ENCODE results near the gene CCHCR1. TPM values are rescaled to one million over a fixed set of nuclear protein-coding genes. Genes with fewer than 3 reads are reported as not detected.
A peak's percentile ranks its signal among the peaks of the same experiment; 100 is the strongest.

CCHCR1 gene
- total and polyA plus RNA-seq, 2 of the 13 experiments (the other 11 are each of a cell fraction or from before 2014, with no cell fraction given) = 14.6 to 28.2 TPM

DNA sequence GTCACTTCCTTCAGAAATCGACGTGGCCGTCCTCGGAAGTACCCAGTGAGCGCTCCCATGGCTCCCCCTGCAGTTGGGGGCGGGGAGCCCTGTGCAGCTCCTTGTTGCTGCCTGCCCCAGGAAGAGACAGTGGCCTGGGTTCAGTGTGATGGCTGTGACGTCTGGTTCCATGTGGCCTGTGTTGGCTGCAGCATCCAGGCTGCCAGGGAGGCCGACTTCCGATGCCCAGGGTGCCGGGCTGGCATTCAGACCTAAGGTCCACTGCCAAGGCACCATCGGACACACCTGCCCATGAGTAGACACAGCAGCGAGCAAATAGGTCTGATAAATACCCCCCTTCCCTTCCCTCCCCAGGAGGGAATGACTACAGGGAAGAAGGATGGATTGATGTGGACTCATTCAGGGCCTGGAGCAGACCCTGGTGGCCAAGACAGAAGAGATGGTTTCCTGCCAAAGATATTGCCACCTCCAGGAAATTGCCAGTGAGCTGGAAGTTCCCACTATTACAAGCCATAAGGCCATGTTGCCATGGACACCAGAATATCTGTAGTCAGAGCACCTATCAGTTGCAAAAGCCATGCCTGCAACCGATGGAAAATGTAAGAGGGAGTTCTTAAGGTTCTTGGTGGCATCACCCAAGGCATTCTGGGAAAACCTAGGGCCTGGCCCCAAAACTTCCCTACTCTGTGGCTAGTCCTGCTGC, 5.0 kb upstream of the CCHCR1 start:
- CTCF ChIA-PET (ENCODE audit: low intra/inter-chr PET ratio, low total read pairs) = interaction anchor here (0.5 kb wide), 1 partner anchor 234 kb away, joined by 3 read pairs; no protein-coding TSS in a partner anchor
- in situ Hi-C loops (cut with HindIII; ENCODE audit: extremely low pct_ligation_motif_present, low pct_unique_long_range_greater_than_20kb) = no loop called here
- WGBS (ENCODE audit: low lambda C conversion rate) = 94% methylated on average over 13 of the region's 13 CpGs

More for the DNA sequence above, 5.0 kb upstream of the CCHCR1 start:
- POLR2A ChIA-PET = no interaction called here
- TF ChIP-seq POLR2G (IDR thresholded peaks at IDR 0.05; ENCODE audit: low read depth, low read length) (0 out of 2 replicates have a peak, but pooled peaks have one; percentile 18), AGO2 (optimal IDR thresholded peaks at IDR 0.05; ENCODE audit: low read depth, low read length) (peak; percentile 20), ZFP62 (CRISPR knock-in tag; IDR thresholded peaks at IDR 0.05) (no peak), ZNF768 (CRISPR knock-in tag; IDR thresholded peaks at IDR 0.05) (peak; percentile 23; the same call in 1 of the 2 replicates), POGZ (CRISPR knock-in tag; IDR thresholded peaks at IDR 0.05) (no peak), FOXP1 (IDR thresholded peaks at IDR 0.05) (no peak), FOXP1 (CRISPR knock-in tag; IDR thresholded peaks at IDR 0.05) (no peak), NAIF1 (CRISPR knock-in tag; IDR thresholded peaks at IDR 0.05; ENCODE audit: borderline replicate concordance) (no peak), GABPA (IDR thresholded peaks at IDR 0.05; ENCODE audit: low read depth, low read length) (no peak), GABPA (CRISPR knock-in tag; IDR thresholded peaks at IDR 0.05; ENCODE audit: low read depth) (no peak), HMG20A (CRISPR knock-in tag; IDR thresholded peaks at IDR 0.05; ENCODE audit: borderline replicate concordance) (no peak), ZNF570 (CRISPR knock-in tag; IDR thresholded peaks at IDR 0.05; ENCODE audit: borderline replicate concordance) (no peak)
- TF ChIP-seq, protein P1, sequence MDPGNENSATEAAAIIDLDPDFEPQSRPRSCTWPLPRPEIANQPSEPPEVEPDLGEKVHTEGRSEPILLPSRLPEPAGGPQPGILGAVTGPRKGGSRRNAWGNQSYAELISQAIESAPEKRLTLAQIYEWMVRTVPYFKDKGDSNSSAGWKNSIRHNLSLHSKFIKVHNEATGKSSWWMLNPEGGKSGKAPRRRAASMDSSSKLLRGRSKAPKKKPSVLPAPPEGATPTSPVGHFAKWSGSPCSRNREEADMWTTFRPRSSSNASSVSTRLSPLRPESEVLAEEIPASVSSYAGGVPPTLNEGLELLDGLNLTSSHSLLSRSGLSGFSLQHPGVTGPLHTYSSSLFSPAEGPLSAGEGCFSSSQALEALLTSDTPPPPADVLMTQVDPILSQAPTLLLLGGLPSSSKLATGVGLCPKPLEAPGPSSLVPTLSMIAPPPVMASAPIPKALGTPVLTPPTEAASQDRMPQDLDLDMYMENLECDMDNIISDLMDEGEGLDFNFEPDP (CRISPR knock-in tag; conservative IDR thresholded peaks at IDR 0.05) = no peak
- intact Hi-C loops (cut with micrococcal nuclease; ENCODE audit: unreplicated experiment) = no loop called here
- no peak overlapping the region for H3K4me3 ChIP-seq (replicated peaks in 1 of 3; ENCODE audit: insufficient read depth in 1 of 3, low read depth in 2 of 3, low read length in 3 of 3)
- BruUV-seq (replicated peaks) = no TSS peak
- H3K36me3 ChIP-seq (replicated peaks in 1 of 2; ENCODE audit: control insufficient read depth in 1 of 2, insufficient read depth in 2 of 2, low read length in 2 of 2) = peaks cover 6 to 8% of the 10 kb centered on the region in 2 experiments; a peak in 2 of 5 replicates
- H3K9me3 ChIP-seq (ENCODE audit: low read length) = no peaks in the 10 kb centered on the region
- DNase-seq (ENCODE audit: low spot score) (no peak), ATAC-seq (no peak), FAIRE-seq (no peak)
- no peak overlapping the region for H2AFZ ChIP-seq (ENCODE audit: low read length)
- H3K4me2 ChIP-seq (ENCODE audit: low read depth, low read length) = no peak overlapping the region
- no peaks in the 10 kb centered on the region for H3K79me2 ChIP-seq (ENCODE audit: insufficient read depth, low read length)
- H3K4me1 ChIP-seq (ENCODE audit: insufficient read depth, low read length) = peaks cover 18% of the 10 kb centered on the region
- H3K9ac ChIP-seq (ENCODE audit: insufficient read depth, low read depth, low read length) = no peak overlapping the region
- no peak overlapping the region for H3K27ac ChIP-seq (ENCODE audit: extremely low read length, insufficient read depth, low read length)
- no peaks in the 10 kb centered on the region for H3K27me3 ChIP-seq (ENCODE audit: control insufficient read depth in 1 of 2, insufficient read depth in 2 of 2, low read length in 2 of 2)
- no peaks in the 10 kb centered on the region for H4K20me1 ChIP-seq (ENCODE audit: insufficient read depth, low read length)

Data from HepG2 (cell line).